NCI-H69 (cell line): Measurements from ENCODE around the gene RAB28.
A peak's percentile ranks its signal among the peaks of the same experiment; 100 is the strongest.
"Not testable (repeated sequence)": the region's sequence is repeated elsewhere in the genome, so short reads cannot be mapped to it uniquely, and the experiment has no call there.

Experiments used
- DNase-seq: peaks from one replicate; lab custom pipeline; 2025; lab: John Stamatoyannopoulos, UW

The RAB28 gene

GRCh38 chr4:13445841-13446790 lies 38.0 kb downstream of the RAB28 start:
- DNase-seq, result no peak

- DNase-seq, result peak; percentile 83
Measured at GRCh38 chr4:13441506-13441905, 42.6 kb downstream of the RAB28 start.

- no peak for DNase-seq
Measured at GRCh38 chr4:13436962-13437361, 47.2 kb downstream of the RAB28 start.

- DNase-seq, result no peak
Measured at GRCh38 chr4:13432453-13432852, 51.7 kb downstream of the RAB28 start.

- no peak for DNase-seq
Measured at GRCh38 chr4:13430834-13431568, 53.1 kb downstream of the RAB28 start.

GRCh38 chr4:13427599-13428325 lies 56.4 kb downstream of the RAB28 start:
- no peak for DNase-seq

GRCh38 chr4:13415068-13415785 lies 68.9 kb downstream of the RAB28 start:
- peak; percentile 3 for DNase-seq

- peak; percentile 77 for DNase-seq
Measured at GRCh38 chr4:13413729-13414437, 70.3 kb downstream of the RAB28 start.

GRCh38 chr4:13411942-13412341 lies 72.2 kb downstream of the RAB28 start:
- DNase-seq, result no peak

GRCh38 chr4:13409324-13409723 lies 74.8 kb downstream of the RAB28 start:
- no peak for DNase-seq

- DNase-seq, result not testable (repeated sequence)
Measured at GRCh38 chr4:13406156-13406555, 78.0 kb downstream of the RAB28 start.

- DNase-seq, result no peak
Measured at GRCh38 chr4:13403833-13404232, 80.3 kb downstream of the RAB28 start.

GRCh38 chr4:13403326-13403725 lies 80.8 kb downstream of the RAB28 start:
- no peak for DNase-seq

- no peak for DNase-seq
Measured at GRCh38 chr4:13399257-13399656, 84.9 kb downstream of the RAB28 start.

GRCh38 chr4:13396161-13396560 lies 88.0 kb downstream of the RAB28 start:
- no peak for DNase-seq

- not testable (repeated sequence) for DNase-seq
Measured at GRCh38 chr4:13389901-13390300, 94.2 kb downstream of the RAB28 start.

GRCh38 chr4:13386405-13387107 lies 97.6 kb downstream of the RAB28 start:
- DNase-seq, result no peak

GRCh38 chr4:13384055-13384454 lies 100.1 kb downstream of the RAB28 start:
- DNase-seq, result peak; percentile 7

GRCh38 chr4:13378973-13379759 lies 105.0 kb downstream of the RAB28 start:
- no peak for DNase-seq

- DNase-seq, result peak; percentile 24
Measured at GRCh38 chr4:13371048-13371447, 113.1 kb downstream of the RAB28 start.
